SK-N-SH treated with all-trans-retinoic acid at 6 μM for 48 hours (cell line): ENCODE measurements around the gene BCAS4.

Source experiments
- ATAC-seq: fragments of 200-7000 bp; cut with Tn5 transposase; 3 replicates; pipeline ENCODE4 v1.9.1; 2020; ENCODE audit warnings: mild to moderate bottlenecking, moderate library complexity
- ARNTL ChIP-seq: fragments of 450-650 bp; formaldehyde crosslinking; IDR thresholded peaks from 2 replicates; pipeline ENCODE4 v1.5.0; 2020; ENCODE audit warnings: low read depth, mild to moderate bottlenecking, moderate library complexity, borderline replicate concordance
- BACH2 ChIP-seq: fragments of 250-450 bp; sonication (Bioruptor Pico); IDR thresholded peaks from 2 replicates; pipeline ENCODE4 v1.9.0; 2021; ENCODE audit warnings: mild to moderate bottlenecking, borderline replicate concordance
- CSDC2 ChIP-seq: fragments of 250-450 bp; sonication (Bioruptor Pico); IDR thresholded peaks from 2 replicates; pipeline ENCODE4 v1.5.0; 2020; ENCODE audit warnings: mild to moderate bottlenecking, moderate library complexity
- ESRRG ChIP-seq: fragments of 250-450 bp; sonication (Bioruptor Pico); IDR thresholded peaks from 2 replicates; pipeline ENCODE4 v1.6.1; 2021; ENCODE audit warnings: mild to moderate bottlenecking
- GLIS3 ChIP-seq: fragments of 250-450 bp; sonication (Bioruptor Pico); IDR thresholded peaks from 2 replicates; pipeline ENCODE4 v1.5.0; 2020; ENCODE audit warnings: mild to moderate bottlenecking, moderate library complexity
- ISL1 ChIP-seq: fragments of 250-450 bp; sonication (Bioruptor Pico); IDR thresholded peaks from 2 replicates; pipeline ENCODE4 v2.1.2; 2022; ENCODE audit warnings: mild to moderate bottlenecking, moderate library complexity
- OSR1 ChIP-seq: fragments of 250-450 bp; sonication (Bioruptor Pico); IDR thresholded peaks from 2 replicates; pipeline ENCODE4 v1.8.0; 2022; ENCODE audit warnings: moderate library complexity, mild to moderate bottlenecking, inconsistent platforms
- PPARA ChIP-seq: fragments of 250-450 bp; sonication (Bioruptor Pico); IDR thresholded peaks from 2 replicates; pipeline ENCODE4 v1.5.0; 2020; ENCODE audit warnings: mild to moderate bottlenecking, borderline replicate concordance
- RARB ChIP-seq: fragments of 250-450 bp; sonication (Bioruptor Pico); IDR thresholded peaks from 2 replicates; pipeline ENCODE4 v1.8.0; 2021; ENCODE audit warnings: mild to moderate bottlenecking, moderate library complexity
- SNAI2 ChIP-seq: fragments of 250-450 bp; sonication (Bioruptor Pico); IDR thresholded peaks from 2 replicates; pipeline ENCODE4 v1.5.0; 2020; ENCODE audit warnings: mild to moderate bottlenecking, moderate library complexity
- TOX ChIP-seq: fragments of 250-450 bp; sonication (Bioruptor Pico); IDR thresholded peaks from 2 replicates; pipeline ENCODE4 v1.8.0; 2021; ENCODE audit warnings: mild to moderate bottlenecking, moderate library complexity, borderline replicate concordance
- ZC3H10 ChIP-seq: fragments of 250-450 bp; sonication (Bioruptor Pico); IDR thresholded peaks from 2 replicates; pipeline ENCODE4 v1.5.1; 2021; ENCODE audit warnings: mild to moderate bottlenecking, moderate library complexity
- ZFP3 ChIP-seq: fragments of 250-450 bp; sonication (Bioruptor Pico); IDR thresholded peaks from 2 replicates; pipeline ENCODE4 v1.5.0; 2020; ENCODE audit warnings: mild to moderate bottlenecking, moderate library complexity
- ZFP30 ChIP-seq: fragments of 450-650 bp; formaldehyde crosslinking; IDR thresholded peaks from 2 replicates; pipeline ENCODE4 v1.5.0; 2022; ENCODE audit warnings: mild to moderate bottlenecking, moderate library complexity
- ZNF565 ChIP-seq: fragments of 450-650 bp; formaldehyde crosslinking; conservative IDR thresholded peaks from 2 replicates; pipeline ENCODE4 v1.5.0; 2020; ENCODE audit warnings: low read depth, mild to moderate bottlenecking, moderate library complexity
- ZNF70 ChIP-seq: fragments of 450-650 bp; formaldehyde crosslinking; IDR thresholded peaks from 2 replicates; pipeline ENCODE4 v1.5.0; 2020; ENCODE audit warnings: mild to moderate bottlenecking, moderate library complexity
- ZNF8 ChIP-seq: fragments of 450-650 bp; formaldehyde crosslinking; IDR thresholded peaks from 2 replicates; pipeline ENCODE4 v1.5.0; 2020; ENCODE audit warnings: mild to moderate bottlenecking, moderate library complexity
- TF ChIP-seq, protein P1 (sequence below): fragments of 250-450 bp; sonication (Bioruptor Pico); IDR thresholded peaks from 2 replicates; pipeline ENCODE4 v1.5.1; 2021; ENCODE audit warnings: mild to moderate bottlenecking, moderate library complexity
- TF ChIP-seq, protein P2 (sequence below): fragments of 250-450 bp; sonication (Bioruptor Pico); IDR thresholded peaks from 2 replicates; pipeline ENCODE4 v1.8.0; 2021; ENCODE audit warnings: low read depth, mild to moderate bottlenecking, moderate library complexity, borderline replicate concordance
- TF ChIP-seq, protein P3 (sequence below): fragments of 250-450 bp; sonication (Bioruptor Pico); IDR thresholded peaks from 2 replicates; pipeline ENCODE4 v1.5.1; 2020; ENCODE audit warnings: low read depth, mild to moderate bottlenecking, moderate library complexity
- TF ChIP-seq, protein P4 (sequence below): fragments of 250-450 bp; sonication (Bioruptor Pico); IDR thresholded peaks from 2 replicates; pipeline ENCODE4 v1.8.0; 2020; ENCODE audit warnings: mild to moderate bottlenecking, moderate library complexity, borderline replicate concordance

The BCAS4 gene

DNA sequence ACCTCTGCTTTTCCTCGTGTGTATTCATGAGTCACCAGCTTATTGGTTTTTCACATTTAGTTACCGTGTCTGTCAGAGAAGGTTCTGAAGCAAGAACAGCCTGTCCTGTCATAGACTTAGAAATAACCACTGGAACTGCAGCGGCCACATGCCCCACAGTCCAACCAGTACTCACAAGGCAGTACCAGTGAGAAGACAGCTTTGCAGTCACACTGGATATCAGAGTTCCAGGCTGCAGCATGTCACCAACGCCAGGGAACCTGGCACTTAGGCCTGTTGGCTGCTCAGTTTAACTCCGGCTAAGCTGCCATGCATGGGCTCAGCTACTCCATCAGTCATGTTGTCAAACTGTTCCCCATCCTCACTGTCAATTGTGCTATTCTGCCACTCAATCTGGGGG lies 96.3 kb downstream of the BCAS4 start:
- TF ChIP-seq SNAI2 (CRISPR knock-in tag), result no peak
- no peak for TF ChIP-seq ARNTL (CRISPR knock-in tag)
- TF ChIP-seq, protein P1, sequence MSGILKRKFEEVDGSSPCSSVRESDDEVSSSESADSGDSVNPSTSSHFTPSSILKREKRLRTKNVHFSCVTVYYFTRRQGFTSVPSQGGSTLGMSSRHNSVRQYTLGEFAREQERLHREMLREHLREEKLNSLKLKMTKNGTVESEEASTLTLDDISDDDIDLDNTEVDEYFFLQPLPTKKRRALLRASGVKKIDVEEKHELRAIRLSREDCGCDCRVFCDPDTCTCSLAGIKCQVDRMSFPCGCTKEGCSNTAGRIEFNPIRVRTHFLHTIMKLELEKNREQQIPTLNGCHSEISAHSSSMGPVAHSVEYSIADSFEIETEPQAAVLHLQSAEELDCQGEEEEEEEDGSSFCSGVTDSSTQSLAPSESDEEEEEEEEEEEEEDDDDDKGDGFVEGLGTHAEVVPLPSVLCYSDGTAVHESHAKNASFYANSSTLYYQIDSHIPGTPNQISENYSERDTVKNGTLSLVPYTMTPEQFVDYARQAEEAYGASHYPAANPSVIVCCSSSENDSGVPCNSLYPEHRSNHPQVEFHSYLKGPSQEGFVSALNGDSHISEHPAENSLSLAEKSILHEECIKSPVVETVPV, result no peak
- no peak for TF ChIP-seq CSDC2 (CRISPR knock-in tag)
- TF ChIP-seq, protein P2, sequence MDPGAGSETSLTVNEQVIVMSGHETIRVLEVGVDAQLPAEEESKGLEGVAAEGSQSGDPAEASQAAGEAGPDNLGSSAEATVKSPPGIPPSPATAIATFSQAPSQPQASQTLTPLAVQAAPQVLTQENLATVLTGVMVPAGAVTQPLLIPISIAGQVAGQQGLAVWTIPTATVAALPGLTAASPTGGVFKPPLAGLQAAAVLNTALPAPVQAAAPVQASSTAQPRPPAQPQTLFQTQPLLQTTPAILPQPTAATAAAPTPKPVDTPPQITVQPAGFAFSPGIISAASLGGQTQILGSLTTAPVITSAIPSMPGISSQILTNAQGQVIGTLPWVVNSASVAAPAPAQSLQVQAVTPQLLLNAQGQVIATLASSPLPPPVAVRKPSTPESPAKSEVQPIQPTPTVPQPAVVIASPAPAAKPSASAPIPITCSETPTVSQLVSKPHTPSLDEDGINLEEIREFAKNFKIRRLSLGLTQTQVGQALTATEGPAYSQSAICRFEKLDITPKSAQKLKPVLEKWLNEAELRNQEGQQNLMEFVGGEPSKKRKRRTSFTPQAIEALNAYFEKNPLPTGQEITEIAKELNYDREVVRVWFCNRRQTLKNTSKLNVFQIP (CRISPR knock-in tag), result no peak
- TF ChIP-seq GLIS3 (CRISPR knock-in tag), result no peak
- TF ChIP-seq ZNF565 (CRISPR knock-in tag), result no peak
- no peak for TF ChIP-seq PPARA (CRISPR knock-in tag)
- no peak for TF ChIP-seq OSR1 (CRISPR knock-in tag)
- no peak for TF ChIP-seq ISL1 (CRISPR knock-in tag)
- TF ChIP-seq, protein P3, sequence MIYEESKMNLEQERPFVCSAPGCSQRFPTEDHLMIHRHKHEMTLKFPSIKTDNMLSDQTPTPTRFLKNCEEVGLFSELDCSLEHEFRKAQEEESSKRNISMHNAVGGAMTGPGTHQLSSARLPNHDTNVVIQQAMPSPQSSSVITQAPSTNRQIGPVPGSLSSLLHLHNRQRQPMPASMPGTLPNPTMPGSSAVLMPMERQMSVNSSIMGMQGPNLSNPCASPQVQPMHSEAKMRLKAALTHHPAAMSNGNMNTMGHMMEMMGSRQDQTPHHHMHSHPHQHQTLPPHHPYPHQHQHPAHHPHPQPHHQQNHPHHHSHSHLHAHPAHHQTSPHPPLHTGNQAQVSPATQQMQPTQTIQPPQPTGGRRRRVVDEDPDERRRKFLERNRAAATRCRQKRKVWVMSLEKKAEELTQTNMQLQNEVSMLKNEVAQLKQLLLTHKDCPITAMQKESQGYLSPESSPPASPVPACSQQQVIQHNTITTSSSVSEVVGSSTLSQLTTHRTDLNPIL (CRISPR knock-in tag), result no peak
- no peak for TF ChIP-seq TOX (CRISPR knock-in tag)
- TF ChIP-seq ZNF70 (CRISPR knock-in tag), result no peak
- no peak for TF ChIP-seq BACH2 (CRISPR knock-in tag)
- TF ChIP-seq ZFP30 (CRISPR knock-in tag), result no peak
- TF ChIP-seq ESRRG (CRISPR knock-in tag), result no peak
- TF ChIP-seq ZFP3 (CRISPR knock-in tag), result no peak
- ATAC-seq, result no peak; the same call in 1 of the 3 replicates

DNA sequence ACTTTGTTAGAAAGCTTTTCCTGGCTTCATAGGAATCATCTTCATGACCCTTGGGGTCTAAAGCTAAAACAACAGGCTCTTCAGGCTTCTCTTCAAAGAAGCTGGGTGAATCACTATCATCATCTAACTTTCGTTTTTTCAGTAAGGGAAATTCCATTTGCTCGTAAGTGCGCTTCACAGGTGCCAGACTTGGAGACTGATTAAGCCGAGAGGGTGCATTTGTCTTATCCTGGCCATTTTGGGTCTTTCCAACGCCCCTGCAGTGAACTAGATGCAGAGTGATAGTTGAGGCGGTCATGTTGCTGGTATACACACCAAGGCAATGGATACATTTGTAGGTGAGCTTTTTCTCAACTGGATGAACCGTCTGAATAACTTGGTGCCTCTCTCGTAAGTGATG lies 97.5 kb downstream of the BCAS4 start:
- ATAC-seq, result no peak
- TF ChIP-seq CSDC2 (CRISPR knock-in tag), result no peak
- TF ChIP-seq, protein P2 (CRISPR knock-in tag), result no peak
- no peak for TF ChIP-seq TOX (CRISPR knock-in tag)

DNA sequence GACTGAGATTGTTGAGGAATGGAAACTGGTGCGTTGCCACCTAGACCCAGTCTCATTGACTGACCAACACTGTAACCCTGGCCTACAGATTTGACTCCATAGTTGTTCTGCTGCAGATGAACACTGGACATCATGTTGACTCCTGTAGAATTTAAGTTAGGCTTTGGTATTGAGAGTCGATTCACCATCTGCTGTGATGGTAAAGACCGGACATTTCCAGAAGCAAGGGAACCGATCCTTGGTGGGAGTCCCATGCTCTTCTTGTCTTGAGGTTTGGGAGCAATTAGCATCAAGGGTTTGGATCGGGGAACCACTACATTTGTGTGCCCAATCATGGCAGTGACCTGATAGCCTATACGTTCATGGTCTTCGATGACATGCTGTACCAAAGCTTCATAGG lies 98.8 kb downstream of the BCAS4 start:
- no peak for TF ChIP-seq ZFP30 (CRISPR knock-in tag)
- TF ChIP-seq, protein P1, result no peak
- TF ChIP-seq, protein P4, sequence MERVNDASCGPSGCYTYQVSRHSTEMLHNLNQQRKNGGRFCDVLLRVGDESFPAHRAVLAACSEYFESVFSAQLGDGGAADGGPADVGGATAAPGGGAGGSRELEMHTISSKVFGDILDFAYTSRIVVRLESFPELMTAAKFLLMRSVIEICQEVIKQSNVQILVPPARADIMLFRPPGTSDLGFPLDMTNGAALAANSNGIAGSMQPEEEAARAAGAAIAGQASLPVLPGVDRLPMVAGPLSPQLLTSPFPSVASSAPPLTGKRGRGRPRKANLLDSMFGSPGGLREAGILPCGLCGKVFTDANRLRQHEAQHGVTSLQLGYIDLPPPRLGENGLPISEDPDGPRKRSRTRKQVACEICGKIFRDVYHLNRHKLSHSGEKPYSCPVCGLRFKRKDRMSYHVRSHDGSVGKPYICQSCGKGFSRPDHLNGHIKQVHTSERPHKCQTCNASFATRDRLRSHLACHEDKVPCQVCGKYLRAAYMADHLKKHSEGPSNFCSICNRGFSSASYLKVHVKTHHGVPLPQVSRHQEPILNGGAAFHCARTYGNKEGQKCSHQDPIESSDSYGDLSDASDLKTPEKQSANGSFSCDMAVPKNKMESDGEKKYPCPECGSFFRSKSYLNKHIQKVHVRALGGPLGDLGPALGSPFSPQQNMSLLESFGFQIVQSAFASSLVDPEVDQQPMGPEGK, result no peak
- TF ChIP-seq BACH2 (CRISPR knock-in tag), result no peak
- no peak for TF ChIP-seq ISL1 (CRISPR knock-in tag)
- TF ChIP-seq ZNF8 (CRISPR knock-in tag), result no peak
- no peak for TF ChIP-seq RARB (CRISPR knock-in tag)
- no peak for TF ChIP-seq ESRRG (CRISPR knock-in tag)
- TF ChIP-seq, protein P3 (CRISPR knock-in tag), result no peak
- TF ChIP-seq PPARA (CRISPR knock-in tag), result no peak
- no peak for TF ChIP-seq ARNTL (CRISPR knock-in tag)
- no peak for TF ChIP-seq ZNF565 (CRISPR knock-in tag)
- no peak for TF ChIP-seq GLIS3 (CRISPR knock-in tag)
- TF ChIP-seq ZC3H10 (CRISPR knock-in tag), result no peak
- TF ChIP-seq ZFP3 (CRISPR knock-in tag), result no peak
- ATAC-seq, result no peak
